IMR-90 (cell line): Measurements from ENCODE around the gene PDCD2L. TPM values are rescaled to one million over a fixed set of nuclear protein-coding genes. Genes with fewer than 3 reads are reported as not detected.

Experiments
- ATAC-seq: fragments of 200-7000 bp; cut with Tn5 transposase; 2 replicates; pipeline ENCODE4 v1.9.1; 2020; ENCODE audit warnings: low read depth, mild to moderate bottlenecking, moderate library complexity
- BruUV-seq: library from RNA; stranded (reverse); fragments of 400-500 nt; replicated peaks from 2 replicates; lab custom pipeline; 2021; lab: Mats Ljungman, UMichigan
- CTCF ChIA-PET: fragments of 300-600 bp; formaldehyde crosslinking; extraction: SDS; loops from one replicate; lab custom pipeline; 2021; ENCODE audit warnings: antibody characterized with exemption; lab: Yijun Ruan, JAX
- POLR2A ChIA-PET: fragments of 300-600 bp; sonication (Branson Sonifier 250); formaldehyde crosslinking; loops from one replicate; lab custom pipeline; 2022; ENCODE audit warnings: antibody characterized with exemption; ENCODE audit not compliant: unreplicated experiment; lab: Charles Lee
- DNase-seq: peaks from one replicate; pipeline ENCODE4 v3.0.0; 2013
- H2AFZ ChIP-seq: replicated peaks from 2 replicates; pipeline ENCODE3; 2013; ENCODE audit warnings: low read length, mild to moderate bottlenecking; ENCODE audit not compliant: poor library complexity
- H2AK5ac ChIP-seq: 2 replicates; pipeline ENCODE4 v1.6.1; 2013; ENCODE audit warnings: low read depth, low read length, inconsistent platforms
- H2AK9ac ChIP-seq: replicated peaks from 2 replicates; pipeline ENCODE3; 2013; ENCODE audit warnings: mild to moderate bottlenecking, low read depth, low read length, moderate library complexity; ENCODE audit not compliant: poor library complexity
- H2BK120ac ChIP-seq: 2 replicates; pipeline ENCODE4 v1.6.1; 2013; ENCODE audit warnings: low read depth, low read length, inconsistent platforms
- H2BK15ac ChIP-seq: 3 replicates; pipeline ENCODE4 v1.6.1; 2013; ENCODE audit warnings: low read depth, low read length, inconsistent platforms
- H2BK20ac ChIP-seq: 2 replicates; pipeline ENCODE4 v1.6.1; 2013; ENCODE audit warnings: low read depth, mild to moderate bottlenecking, inconsistent platforms, low read length, moderate library complexity
- H2BK5ac ChIP-seq: 2 replicates; pipeline ENCODE4 v1.6.1; 2013; ENCODE audit warnings: mild to moderate bottlenecking, low read depth, low read length, inconsistent platforms; ENCODE audit not compliant: poor library complexity, severe bottlenecking
- H3K14ac ChIP-seq: replicated peaks from 2 replicates; pipeline ENCODE4 v1.6.1; 2013; ENCODE audit warnings: low read depth, low read length, inconsistent platforms
- H3K18ac ChIP-seq: 2 replicates; pipeline ENCODE4 v1.6.1; 2013; ENCODE audit warnings: low read depth, low read length, control low read depth
- H3K23ac ChIP-seq: 2 replicates; pipeline ENCODE4 v1.6.1; 2013; ENCODE audit warnings: low read depth, low read length, inconsistent platforms
- H3K27ac ChIP-seq: 2 replicates; pipeline ENCODE4 v1.5.1; 2013; ENCODE audit warnings: mild to moderate bottlenecking, control low read depth, low read length; ENCODE audit not compliant: insufficient read depth
- H3K27me3 ChIP-seq: 2 replicates; pipeline ENCODE4 v1.6.1; 2013; ENCODE audit warnings: low read length; ENCODE audit not compliant: control insufficient read depth, insufficient read depth
- H3K36me3 ChIP-seq: 2 replicates; pipeline ENCODE4 v1.6.1; 2013; ENCODE audit warnings: low read length, mixed read lengths; ENCODE audit not compliant: control insufficient read depth, insufficient read depth
- H3K4ac ChIP-seq: 2 replicates; pipeline ENCODE4 v1.6.1; 2013; ENCODE audit warnings: low read depth, low read length, inconsistent platforms
- H3K4me1 ChIP-seq: 2 replicates; pipeline ENCODE4 v1.6.1; 2013; ENCODE audit warnings: low read length, mixed read lengths; ENCODE audit not compliant: control insufficient read depth, insufficient read depth
- H3K4me2 ChIP-seq: 2 replicates; pipeline ENCODE4 v1.6.1; 2013; ENCODE audit warnings: low read depth, mild to moderate bottlenecking, control low read depth, low read length, moderate library complexity
- H3K4me3 ChIP-seq: 2 replicates; pipeline ENCODE4 v1.5.1; 2013; ENCODE audit warnings: low read depth, mild to moderate bottlenecking, control low read depth, low read length, moderate library complexity; ENCODE audit not compliant: insufficient read depth
- H3K56ac ChIP-seq: 2 replicates; pipeline ENCODE4 v1.6.1; 2013; ENCODE audit warnings: low read length, inconsistent platforms; ENCODE audit not compliant: insufficient read depth; ENCODE audit errors: extremely low read depth
- H3K79me1 ChIP-seq, 2 experiments: 2 replicates each; pipeline ENCODE4 v1.6.1; 2013; ENCODE audit warnings: low read length in 2 of 2, inconsistent platforms in 1 of 2, low read depth in 1 of 2
- H3K9ac ChIP-seq: 2 replicates; pipeline ENCODE4 v1.6.1; 2013; ENCODE audit warnings: low read depth, low read length, control low read depth
- H3K9me1 ChIP-seq: 2 replicates; pipeline ENCODE4 v1.6.1; 2013; ENCODE audit warnings: low read length, inconsistent platforms; ENCODE audit not compliant: insufficient read depth
- H3K9me3 ChIP-seq: 2 replicates; pipeline ENCODE4 v1.6.1; 2013; ENCODE audit warnings: low read length; ENCODE audit not compliant: control insufficient read depth, insufficient read depth
- H4K20me1 ChIP-seq: 2 replicates; pipeline ENCODE4 v1.6.1; 2013; ENCODE audit warnings: low read length, inconsistent platforms; ENCODE audit not compliant: insufficient read depth
- H4K5ac ChIP-seq: 2 replicates; pipeline ENCODE4 v1.6.1; 2013; ENCODE audit warnings: mild to moderate bottlenecking, low read depth, low read length, control low read depth
- H4K8ac ChIP-seq, 2 experiments: 2 replicates each; pipeline ENCODE4 v1.6.1; 2013; ENCODE audit warnings: low read depth in 2 of 2, low read length in 2 of 2, control low read depth in 1 of 2, inconsistent platforms in 1 of 2
- H4K91ac ChIP-seq: 2 replicates; pipeline ENCODE4 v1.6.1; 2013; ENCODE audit warnings: low read depth, low read length, inconsistent platforms; ENCODE audit not compliant: insufficient read depth
- BHLHE40 ChIP-seq: fragments of 150-350 bp; IDR thresholded peaks from 2 replicates; pipeline ENCODE4 v1.6.1; 2016; ENCODE audit warnings: mild to moderate bottlenecking, low read depth, low read length
- CEBPB ChIP-seq: IDR thresholded peaks from 2 replicates; pipeline ENCODE4 v1.6.1; 2012; ENCODE audit warnings: low read depth, low read length, improper control_type of control experiment
- CHD1 ChIP-seq: IDR thresholded peaks from 2 replicates; pipeline ENCODE4 v1.6.1; 2012; ENCODE audit warnings: low read depth, low read length, improper control_type of control experiment
- CTCF ChIP-seq: conservative IDR thresholded peaks from 2 replicates; pipeline ENCODE4 v1.5.1; 2012; ENCODE audit warnings: mild to moderate bottlenecking, low read depth, low read length, improper control_type of control experiment
- ELK1 ChIP-seq: fragments of 150-350 bp; IDR thresholded peaks from 2 replicates; pipeline ENCODE4 v1.6.1; 2016; ENCODE audit warnings: low read depth, mild to moderate bottlenecking, low read length, moderate library complexity, borderline replicate concordance
- FOS ChIP-seq: fragments of 150-350 bp; IDR thresholded peaks from 2 replicates; pipeline ENCODE4 v1.6.1; 2016; ENCODE audit warnings: low read depth, low read length
- MAFK ChIP-seq: IDR thresholded peaks from 2 replicates; pipeline ENCODE4 v1.6.1; 2012; ENCODE audit warnings: low read depth, low read length, improper control_type of control experiment
- MAZ ChIP-seq: IDR thresholded peaks from 2 replicates; pipeline ENCODE4 v1.6.1; 2012; ENCODE audit warnings: low read depth, mild to moderate bottlenecking, low read length, improper control_type of control experiment, moderate library complexity, borderline replicate concordance
- MXI1 ChIP-seq: IDR thresholded peaks from 2 replicates; pipeline ENCODE4 v1.6.1; 2012; ENCODE audit warnings: low read depth, mild to moderate bottlenecking, low read length, moderate library complexity, borderline replicate concordance
- NFE2L2 ChIP-seq: fragments of 150-350 bp; IDR thresholded peaks from 2 replicates; pipeline ENCODE4 v1.6.1; 2016; ENCODE audit warnings: low read depth, mild to moderate bottlenecking, low read length
- POLR2A ChIP-seq: IDR thresholded peaks from 2 replicates; pipeline ENCODE4 v1.6.1; 2012; ENCODE audit warnings: mild to moderate bottlenecking, low read depth, low read length
- RAD21 ChIP-seq: IDR thresholded peaks from 2 replicates; pipeline ENCODE4 v1.6.1; 2012; ENCODE audit warnings: low read length, improper control_type of control experiment
- RCOR1 ChIP-seq: IDR thresholded peaks from 2 replicates; pipeline ENCODE4 v1.6.1; 2012; ENCODE audit warnings: mild to moderate bottlenecking, low read length, improper control_type of control experiment; ENCODE audit not compliant: insufficient replicate concordance
- RFX5 ChIP-seq: IDR thresholded peaks from 2 replicates; pipeline ENCODE4 v1.8.0; 2012; ENCODE audit warnings: low read depth, mild to moderate bottlenecking, low read length, moderate library complexity
- SMC3 ChIP-seq: fragments of 150-350 bp; IDR thresholded peaks from 2 replicates; pipeline ENCODE4 v1.6.1; 2016; ENCODE audit warnings: low read depth, mild to moderate bottlenecking, antibody characterized with exemption, low read length, moderate library complexity
- USF2 ChIP-seq: fragments of 150-350 bp; IDR thresholded peaks from 2 replicates; pipeline ENCODE4 v1.6.1; 2017; ENCODE audit warnings: mild to moderate bottlenecking, antibody characterized with exemption, low read length, low read depth
- WGBS, 2 experiments: methylation state at CpG; one replicate each; pipeline versions ENCODE4 v1.1.5 to v1.1.7; 2013; ENCODE audit warnings: missing lambda C conversion rate in 2 of 2; ENCODE audit not compliant: insufficient read length in 1 of 2; ENCODE audit errors: extremely low coverage in 2 of 2; 5-methylcytosine and 5-hydroxymethylcytosine counted together
- dilution Hi-C: fragments of 300-500 bp; cut with HindIII; formaldehyde crosslinking; loops from one replicate; pipeline ENCODE4 v1.14.3; 2018; ENCODE audit warnings: low sequenced_read_pairs; ENCODE audit not compliant: unreplicated experiment
- in situ Hi-C: fragments of 300-500 bp; cut with MboI; formaldehyde crosslinking; loops from 3 replicates; pipeline ENCODE4 v1.14.3; 2019; ENCODE audit warnings: low sequenced_read_pairs, inconsistent platforms, mixed read lengths
- intact Hi-C: fragments of 100-400 bp; cut with micrococcal nuclease; formaldehyde crosslinking; loops from 2 replicates; pipeline ENCODE4 v1.10.0; 2022
- polyA plus RNA-seq, 3 experiments: library from polyadenylated mRNA; depleted of rRNA; stranded (reverse); fragments of >200 nt; gene quantifications; 2 replicates each; pipeline ENCODE4 v1.2.3, GENCODE V29; 2012; ENCODE audit warnings: low replicate concordance in 1 of 3
- total RNA-seq: library from RNA; depleted of rRNA; stranded (reverse); fragments of >200 nt; gene quantifications from 2 replicates; pipeline ENCODE4 v1.2.3, GENCODE V29; 2012

Gene PDCD2L
- total and polyA plus RNA-seq, 2 of the 4 experiments (the other 2 are of a cell fraction), result 10.6 to 13.0 TPM

GRCh38 chr19:34411216-34411615, 7.0 kb downstream of the PDCD2L start:
- Histone ChIP-seq H3K27ac (no peak overlapping the region), H3K4ac (no peak overlapping the region), H4K91ac (no peak overlapping the region), H2BK15ac (no peak overlapping the region), H3K14ac (no peak overlapping the region), H3K4me1 (no peaks in the 10 kb centered on the region), H2BK5ac (no peak overlapping the region), H2BK120ac (no peak overlapping the region), H3K56ac (no peak overlapping the region), H3K9me1 (no peaks in the 10 kb centered on the region), H4K20me1 (no peaks in the 10 kb centered on the region; the same call in 1 of the 2 replicates), H3K27me3 (no peaks in the 10 kb centered on the region), H3K9me3 (no peaks in the 10 kb centered on the region), H3K36me3 (peaks cover 22% of the 10 kb centered on the region), H3K4me3 (no peak overlapping the region), H2AK5ac (no peak overlapping the region), H2AFZ (no peak overlapping the region), H3K4me2 (no peak overlapping the region), H3K9ac (no peak overlapping the region), H2BK20ac (no peak overlapping the region), H2AK9ac (no peak overlapping the region), H3K79me1 (no peaks in the 10 kb centered on the region; a peak in 2 of 4 replicates), H3K23ac (no peak overlapping the region), H4K5ac (no peak overlapping the region), H4K8ac (no peak overlapping the region), H3K18ac (no peak overlapping the region)
- in situ Hi-C loops (no loop called here), dilution Hi-C loops (no loop called here), intact Hi-C loops (no loop called here)
- 100% methylated on average over 4 of the region's 13 CpGs; no CpG with 5 or more reads in 1 of the 2 experiments for WGBS, 2 experiments
- CTCF ChIA-PET, result no interaction called here
- no peak for DNase-seq
- ATAC-seq, result no peak
- no TSS peak for BruUV-seq
- no peak for TF ChIP-seq MAFK
- TF ChIP-seq SMC3, result no peak
- TF ChIP-seq FOS, result no peak
- no peak for TF ChIP-seq ELK1
- no peak for TF ChIP-seq POLR2A
- TF ChIP-seq RFX5, result no peak
- TF ChIP-seq CTCF, result no peak
- no peak for TF ChIP-seq CHD1
- no peak for TF ChIP-seq RCOR1
- TF ChIP-seq USF2, result no peak
- TF ChIP-seq MAZ, result no peak
- TF ChIP-seq BHLHE40, result no peak
- no peak for TF ChIP-seq RAD21
- no peak for TF ChIP-seq CEBPB
- no peak for TF ChIP-seq NFE2L2
- no peak for TF ChIP-seq MXI1
- POLR2A ChIA-PET, result no interaction called here
